Keratinocyte (primary cell): ENCODE data around the gene DNHD1. TPM values are rescaled to one million over a fixed set of nuclear protein-coding genes. Genes with fewer than 3 reads are reported as not detected.

ENCODE experiments used
- DNase-seq: peaks from one replicate; pipeline ENCODE4 v3.0.0-alpha.2; 2011; ENCODE audit warnings: low read depth, missing footprints, low spot score
- FAIRE-seq: peaks from 2 replicates; lab custom pipeline; 2011; peaks lifted over from hg19 to GRCh38; lab: Jason Lieb, UNC
- H2AFZ ChIP-seq: 2 replicates; pipeline ENCODE4 v1.6.0; 2012; ENCODE audit warnings: low read length, control low read depth, inconsistent platforms; ENCODE audit not compliant: control insufficient read depth
- H3K27ac ChIP-seq: 2 replicates; pipeline ENCODE4 v1.5.1; 2011; ENCODE audit warnings: low read length; ENCODE audit not compliant: control insufficient read depth, insufficient read depth
- H3K27me3 ChIP-seq: 3 replicates; pipeline ENCODE4 v1.6.0; 2011; ENCODE audit warnings: low read length; ENCODE audit not compliant: control insufficient read depth, insufficient read depth; ENCODE audit errors: extremely low read depth
- H3K36me3 ChIP-seq, 2 experiments: 2 replicates in 1 of 2; 3 replicates in 1 of 2; pipeline ENCODE4 v1.5.1; 2011; ENCODE audit warnings: low read length in 2 of 2, mild to moderate bottlenecking in 1 of 2; ENCODE audit not compliant: control insufficient read depth in 2 of 2, insufficient read depth in 2 of 2; ENCODE audit errors: extremely low read depth in 1 of 2
- H3K4me1 ChIP-seq: 3 replicates; pipeline ENCODE4 v1.5.1; 2011; ENCODE audit warnings: low read length; ENCODE audit not compliant: control insufficient read depth, insufficient read depth; ENCODE audit errors: extremely low read depth
- H3K4me2 ChIP-seq: 3 replicates; pipeline ENCODE4 v1.6.0; 2011; ENCODE audit warnings: low read depth, low read length; ENCODE audit not compliant: control insufficient read depth, insufficient read depth; ENCODE audit errors: extremely low read depth
- H3K4me3 ChIP-seq, 3 experiments: fragments of 200-600 bp in 1 of 3; sonication (generic) in 1 of 3; 2 replicates in 2 of 3; 3 replicates in 1 of 3; pipeline ENCODE4 v1.5.1; 2011 to 2016; ENCODE audit warnings: low read length in 3 of 3, mild to moderate bottlenecking in 3 of 3, control low read depth in 2 of 3, inconsistent platforms in 1 of 3, low read depth in 1 of 3, mixed read lengths in 1 of 3, mixed run types in 1 of 3, moderate library complexity in 1 of 3; ENCODE audit not compliant: control insufficient read depth in 2 of 3, insufficient read depth in 2 of 3; ENCODE audit errors: extremely low read depth in 1 of 3
- H3K79me2 ChIP-seq: 2 replicates; pipeline ENCODE4 v1.6.0; 2012; ENCODE audit warnings: low read length; ENCODE audit not compliant: control insufficient read depth, insufficient read depth
- H3K9ac ChIP-seq: 3 replicates; pipeline ENCODE4 v1.6.0; 2011; ENCODE audit warnings: low read length; ENCODE audit not compliant: control insufficient read depth, insufficient read depth; ENCODE audit errors: extremely low read depth
- H3K9me1 ChIP-seq: 3 replicates; pipeline ENCODE4 v1.6.0; 2011; ENCODE audit warnings: low read length; ENCODE audit not compliant: control insufficient read depth, insufficient read depth; ENCODE audit errors: extremely low read depth
- H3K9me3 ChIP-seq: 2 replicates; pipeline ENCODE4 v1.5.1; 2012; ENCODE audit warnings: low read depth, low read length; ENCODE audit not compliant: control insufficient read depth
- H4K20me1 ChIP-seq: 3 replicates; pipeline ENCODE4 v1.6.0; 2011; ENCODE audit warnings: low read length; ENCODE audit not compliant: control insufficient read depth, insufficient read depth; ENCODE audit errors: extremely low read depth
- CTCF ChIP-seq, 3 experiments: IDR thresholded peaks in 1 of 3; conservative IDR thresholded peaks in 1 of 3; optimal IDR thresholded peaks in 1 of 3; 2 replicates in 2 of 3; 3 replicates in 1 of 3; pipeline versions ENCODE3 to v1.5.1; 2011; ENCODE audit warnings: low read length in 3 of 3, mild to moderate bottlenecking in 3 of 3, moderate library complexity in 2 of 3, control low read depth in 1 of 3, inconsistent platforms in 1 of 3; ENCODE audit not compliant: insufficient read depth in 2 of 3; ENCODE audit errors: extremely low read depth in 1 of 3
- EZH2 ChIP-seq: IDR thresholded peaks from one replicate; pipeline ENCODE4 v1.6.1; 2012; ENCODE audit warnings: inconsistent platforms, mild to moderate bottlenecking, low read length, moderate library complexity
- dilution Hi-C: fragments of 300-500 bp; cut with MboI; formaldehyde crosslinking; loops from one replicate; pipeline ENCODE4 v1.7.0; 2020; ENCODE audit warnings: low sequenced_read_pairs; ENCODE audit not compliant: extremely low pct_ligation_motif_present
- polyA plus RNA-seq, 5 experiments: library from polyadenylated mRNA; depleted of rRNA in 3 of 5; stranded (reverse) in 3 of 5; stranded (forward) in 1 of 5; unstranded in 1 of 5; fragments of >200 nt; gene quantifications; 1 replicate in 1 of 5; 2 replicates in 3 of 5; 3 replicates in 1 of 5; pipeline versions ENCODE4 v1.2.1 to v1.2.3, GENCODE V29; 2011 to 2012; ENCODE audit warnings: missing spikeins in 2 of 5, low read depth in 1 of 5, low replicate concordance in 1 of 5

Gene DNHD1
- polyA plus RNA-seq, 1 donor (not counting 4 experiments of a cell fraction or from before 2014, with no cell fraction given) = 2.9 TPM

DNA sequence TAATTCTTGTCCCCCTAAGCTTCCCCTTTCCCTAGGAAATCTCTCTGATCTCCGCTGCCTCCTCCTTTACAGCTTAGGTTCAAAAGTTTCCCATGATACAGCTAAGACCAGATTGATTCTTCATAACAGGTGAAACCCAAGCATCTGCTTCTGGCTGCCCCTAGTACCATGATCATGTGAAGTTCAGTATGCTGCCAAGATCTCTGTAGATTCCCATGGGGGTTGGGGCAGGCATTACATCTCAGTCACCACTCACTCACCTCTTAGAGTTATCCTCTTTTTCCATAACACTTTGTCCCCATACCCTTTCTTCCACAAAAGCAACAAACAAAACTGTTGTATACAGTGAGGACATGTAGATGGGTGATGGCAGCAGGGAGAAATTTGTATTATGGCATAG is 62.3 kb downstream of the DNHD1 start:
- H3K4me2 ChIP-seq = no peak overlapping the region
- FAIRE-seq (no peak), DNase-seq (no peak)
- TF ChIP-seq CTCF (optimal IDR thresholded peaks at IDR 0.05 in 1 of 3, IDR thresholded peaks at IDR 0.05 in 1 of 3, conservative IDR thresholded peaks at IDR 0.05 in 1 of 3; ENCODE audit: extremely low read depth in 1 of 3, insufficient read depth in 2 of 3, low read length in 3 of 3) (no peak), EZH2 (no peak)
- peaks cover 3% of the 10 kb centered on the region for H3K4me1 ChIP-seq
- no peaks in the 10 kb centered on the region for H3K9me1 ChIP-seq
- H3K9me3 ChIP-seq = no peaks in the 10 kb centered on the region
- dilution Hi-C loops = no loop called here
- H3K9ac ChIP-seq = no peak overlapping the region
- no peaks in the 10 kb centered on the region for H4K20me1 ChIP-seq
- H3K79me2 ChIP-seq = no peaks in the 10 kb centered on the region
- H3K36me3 ChIP-seq = no peaks in the 10 kb centered on the region
- no peak overlapping the region for H3K4me3 ChIP-seq
- H3K27me3 ChIP-seq = no peaks in the 10 kb centered on the region
- H3K27ac ChIP-seq = no peak overlapping the region
- H2AFZ ChIP-seq = no peak overlapping the region

- Histone ChIP-seq H3K9me1 (no peaks in the 10 kb centered on the region), H3K4me3 (no peak overlapping the region), H3K79me2 (no peaks in the 10 kb centered on the region), H3K9ac (no peak overlapping the region), H3K27ac (no peak overlapping the region), H2AFZ (no peak overlapping the region), H3K4me2 (no peak overlapping the region), H3K27me3 (no peaks in the 10 kb centered on the region), H3K4me1 (peaks cover 3% of the 10 kb centered on the region), H4K20me1 (no peaks in the 10 kb centered on the region), H3K36me3 (peaks cover 0 to under 1% of the 10 kb centered on the region in 2 experiments), H3K9me3 (no peaks in the 10 kb centered on the region)
- DNase-seq (no peak), FAIRE-seq (no peak)
- TF ChIP-seq CTCF (optimal IDR thresholded peaks at IDR 0.05 in 1 of 3, IDR thresholded peaks at IDR 0.05 in 1 of 3, conservative IDR thresholded peaks at IDR 0.05 in 1 of 3; ENCODE audit: extremely low read depth in 1 of 3, insufficient read depth in 2 of 3, low read length in 3 of 3) (no peak), EZH2 (no peak)
- dilution Hi-C loops = no loop called here
These were observed 64.2 kb downstream of the DNHD1 start for GRCh38 chr11:6561288-6561687.
